IPS-15b (cell line): ENCODE data around the gene SLC25A29.
A peak's percentile ranks its signal among the peaks of the same experiment; 100 is the strongest.
"Not testable (repeated sequence)": the region's sequence is repeated elsewhere in the genome, so short reads cannot be mapped to it uniquely, and the experiment has no call there.

ENCODE experiments used
- H3K27me3 ChIP-seq: one replicate; pipeline ENCODE4 v1.6.1; 2013; ENCODE audit warnings: low read length; ENCODE audit not compliant: control insufficient read depth, insufficient read depth
- H3K36me3 ChIP-seq: one replicate; pipeline ENCODE4 v1.6.1; 2013; ENCODE audit warnings: low read length; ENCODE audit not compliant: control insufficient read depth, insufficient read depth
- H3K4me1 ChIP-seq: one replicate; pipeline ENCODE4 v1.6.1; 2013; ENCODE audit warnings: mild to moderate bottlenecking, low read length; ENCODE audit not compliant: control insufficient read depth, insufficient read depth
- H3K4me3 ChIP-seq: one replicate; pipeline ENCODE4 v1.5.1; 2013; ENCODE audit warnings: low read depth, low read length
- H3K9ac ChIP-seq: one replicate; pipeline ENCODE4 v1.6.1; 2013; ENCODE audit warnings: low read depth, mild to moderate bottlenecking, low read length
- H3K9me3 ChIP-seq: one replicate; pipeline ENCODE4 v1.6.1; 2013; ENCODE audit warnings: mild to moderate bottlenecking, low read length; ENCODE audit not compliant: control insufficient read depth, insufficient read depth

The SLC25A29 gene

DNA sequence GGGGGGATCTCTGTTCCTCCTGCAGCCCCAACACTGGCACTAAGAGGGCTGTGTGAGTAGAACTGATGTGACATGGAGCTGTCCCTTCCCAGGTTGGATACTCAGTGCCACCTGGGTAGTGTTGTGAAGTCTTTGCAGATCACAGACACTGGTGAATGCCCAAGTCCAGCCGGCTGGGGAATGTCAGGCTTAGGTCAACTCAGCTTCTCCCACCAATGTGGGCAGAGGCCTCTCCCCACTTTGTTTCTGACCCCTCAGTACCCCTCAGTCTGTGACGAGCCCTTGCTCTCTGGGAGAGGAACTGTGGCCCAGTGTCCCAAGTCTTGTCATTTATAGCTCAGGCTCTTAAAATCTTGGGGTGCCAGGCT, 11.3 kb downstream of the SLC25A29 start:
- Histone ChIP-seq H3K9me3 (no peaks in the 10 kb centered on the region), H3K4me3 (no peak overlapping the region), H3K27me3 (no peaks in the 10 kb centered on the region), H3K36me3 (peaks cover 50% of the 10 kb centered on the region), H3K4me1 (no peaks in the 10 kb centered on the region), H3K9ac (no peak overlapping the region)

GRCh38 chr14:100294213-100294962, 11.9 kb downstream of the SLC25A29 start:
- no peak overlapping the region for H3K4me3 ChIP-seq
- H3K36me3 ChIP-seq, result peaks cover 50% of the 10 kb centered on the region
- H3K9ac ChIP-seq, result no peak overlapping the region
- H3K27me3 ChIP-seq, result no peaks in the 10 kb centered on the region
- no peaks in the 10 kb centered on the region for H3K4me1 ChIP-seq
- no peaks in the 10 kb centered on the region for H3K9me3 ChIP-seq

DNA sequence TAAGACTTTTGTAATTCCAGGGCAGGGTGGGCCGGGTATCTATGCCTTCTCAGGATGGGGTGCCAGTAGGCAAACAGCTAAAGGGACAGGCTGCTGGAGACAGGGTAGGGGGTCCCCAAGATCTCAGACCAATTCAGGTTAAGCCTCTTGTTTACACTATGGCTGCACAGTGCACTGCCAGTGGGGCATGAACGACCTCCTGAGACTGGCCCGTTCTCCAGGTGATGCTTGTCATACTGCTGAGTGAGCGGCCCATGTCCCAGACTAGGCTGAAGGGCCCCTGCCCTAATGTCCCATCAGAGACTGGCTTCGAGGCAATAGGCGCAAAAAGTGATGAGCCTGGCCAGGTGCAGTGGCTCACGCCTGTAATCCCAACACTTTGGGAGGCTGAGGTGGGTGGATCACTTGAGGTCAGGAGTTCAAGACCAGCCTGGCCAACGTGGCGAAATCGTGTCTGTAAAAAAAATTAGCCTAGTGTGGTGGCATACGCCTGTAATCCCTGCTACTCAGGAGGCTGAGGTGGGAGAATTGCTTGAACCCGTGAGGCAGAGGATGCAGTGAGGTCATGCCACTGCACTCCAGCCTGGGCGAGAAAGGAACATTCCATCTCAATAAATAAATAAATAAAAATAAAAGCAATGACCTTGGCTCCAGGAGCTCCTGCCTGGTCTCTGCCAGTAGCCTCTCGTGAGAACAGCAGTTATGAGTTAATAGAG, 12.6 kb downstream of the SLC25A29 start:
- H3K4me1 ChIP-seq, result no peaks in the 10 kb centered on the region
- no peak overlapping the region for H3K4me3 ChIP-seq
- H3K27me3 ChIP-seq, result no peaks in the 10 kb centered on the region
- peaks cover 49% of the 10 kb centered on the region for H3K36me3 ChIP-seq
- no peaks in the 10 kb centered on the region for H3K9me3 ChIP-seq
- no peak overlapping the region for H3K9ac ChIP-seq

DNA sequence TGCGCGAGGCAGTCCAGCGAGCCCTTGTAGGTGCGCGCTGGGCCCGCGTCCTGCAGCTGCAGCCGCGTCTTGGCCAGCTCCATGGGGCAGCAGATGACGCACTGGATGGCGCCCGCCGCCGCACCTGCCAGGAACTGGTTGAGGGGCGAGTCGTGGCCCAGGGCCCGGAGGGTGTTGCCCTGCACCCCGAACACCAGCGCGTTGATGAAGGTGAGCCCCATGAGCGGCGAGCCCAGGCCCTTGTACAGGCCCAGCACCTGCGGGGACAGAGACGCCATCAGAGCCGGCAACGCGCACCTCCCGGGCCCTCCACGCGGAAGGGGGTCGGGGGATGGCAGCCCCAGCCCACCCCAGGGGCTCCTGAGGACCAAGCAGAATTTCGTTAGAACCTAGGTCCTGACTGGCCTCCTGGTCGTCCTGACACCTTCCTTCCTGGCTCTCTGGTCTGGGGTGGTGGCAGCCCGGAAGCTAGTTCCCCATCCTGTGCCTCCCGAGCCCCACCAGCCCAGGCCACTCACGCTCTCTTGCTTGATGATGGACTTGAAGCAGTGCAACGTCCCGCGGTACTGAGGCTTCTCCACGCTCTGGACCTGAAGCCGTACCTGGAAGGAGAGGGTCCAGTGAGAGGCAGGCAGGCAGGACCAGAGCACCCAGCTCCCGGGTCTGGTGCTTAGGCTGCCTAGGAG, 13.3 kb downstream of the SLC25A29 start:
- no peaks in the 10 kb centered on the region for H3K9me3 ChIP-seq
- no peak overlapping the region for H3K9ac ChIP-seq
- no peak overlapping the region for H3K4me3 ChIP-seq
- peaks cover 47% of the 10 kb centered on the region for H3K36me3 ChIP-seq
- no peaks in the 10 kb centered on the region for H3K27me3 ChIP-seq
- no peaks in the 10 kb centered on the region for H3K4me1 ChIP-seq

- Histone ChIP-seq H3K36me3 (peaks cover 44% of the 10 kb centered on the region), H3K9me3 (no peaks in the 10 kb centered on the region), H3K4me1 (no peaks in the 10 kb centered on the region), H3K27me3 (no peaks in the 10 kb centered on the region), H3K4me3 (no peak overlapping the region), H3K9ac (no peak overlapping the region)
Observed at GRCh38 chr14:100292301-100292775, 13.9 kb downstream of the SLC25A29 start.

DNA sequence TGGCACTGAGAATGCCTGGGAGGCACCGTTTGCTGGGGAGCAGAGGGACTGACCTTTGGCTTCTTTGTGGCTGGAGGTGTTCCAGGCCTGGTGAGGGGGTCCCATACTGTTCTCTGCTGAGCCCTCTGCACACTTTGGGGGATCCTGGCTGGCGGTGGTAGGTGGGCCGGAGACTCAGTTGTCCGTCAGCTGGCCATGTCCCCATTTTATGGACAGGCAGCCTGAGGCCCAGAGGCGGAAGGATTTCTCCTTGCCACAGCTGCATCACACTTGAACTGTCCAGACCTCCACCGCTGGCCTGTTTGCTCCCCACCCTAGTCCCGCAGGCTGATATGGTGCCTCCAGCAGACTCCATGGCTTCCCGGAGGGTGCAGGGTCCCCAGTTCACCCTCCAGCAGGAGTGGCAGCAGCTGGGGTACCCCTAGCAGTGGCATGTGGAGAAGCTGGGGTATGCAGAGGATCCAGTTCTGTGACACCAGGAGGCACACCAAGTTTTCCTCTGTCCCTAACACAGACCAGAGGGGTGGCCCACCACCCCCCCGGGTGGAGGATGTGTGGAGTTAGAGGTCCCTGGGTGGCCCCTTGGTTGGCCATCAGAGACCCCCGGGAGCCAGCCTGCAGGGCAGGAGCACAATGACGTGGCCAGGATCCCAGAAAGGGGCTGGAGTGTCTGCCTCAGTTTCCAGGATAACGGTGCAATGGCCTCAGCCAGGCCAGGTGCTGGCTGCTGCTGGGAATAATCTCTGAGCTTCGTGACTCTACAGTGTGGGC, 14.8 kb downstream of the SLC25A29 start:
- Histone ChIP-seq H3K4me3 (no peak overlapping the region), H3K27me3 (no peaks in the 10 kb centered on the region), H3K9ac (no peak overlapping the region), H3K4me1 (no peaks in the 10 kb centered on the region), H3K36me3 (peaks cover 38% of the 10 kb centered on the region), H3K9me3 (no peaks in the 10 kb centered on the region)

DNA sequence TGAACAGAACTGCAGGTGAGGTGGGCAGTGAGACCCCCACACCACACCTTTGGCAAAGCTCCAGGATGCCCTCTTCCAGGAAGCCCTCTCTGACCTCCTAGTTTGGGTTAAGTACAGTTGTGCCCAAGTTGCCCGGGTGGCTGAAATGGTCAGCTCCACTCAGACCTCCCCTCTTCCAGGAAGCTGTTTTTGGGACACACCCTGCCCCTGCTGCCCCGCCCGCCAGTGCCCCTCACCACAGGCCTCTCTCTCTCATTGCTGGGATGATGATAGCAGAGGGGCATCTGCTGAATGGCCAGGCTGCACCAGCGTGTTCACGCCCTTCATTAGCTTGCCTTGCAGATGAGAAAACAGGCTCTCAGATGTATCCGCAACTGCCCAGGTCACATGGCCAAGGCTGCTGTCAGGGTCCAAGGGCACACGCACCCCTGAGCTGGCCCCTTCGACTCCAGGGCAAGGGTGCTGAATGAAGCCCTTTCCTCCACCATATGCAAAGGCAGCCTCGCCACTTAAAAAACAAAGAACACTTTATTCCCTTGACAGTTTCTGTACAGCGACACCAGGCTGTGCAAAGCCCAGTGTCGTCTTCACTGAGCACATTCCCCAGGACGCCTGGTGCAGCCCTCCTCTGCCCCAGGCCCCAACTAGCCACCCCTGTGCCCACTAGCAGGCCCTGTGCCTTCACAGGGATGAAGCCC, 15.5 kb downstream of the SLC25A29 start:
- Histone ChIP-seq H3K4me3 (no peak overlapping the region), H3K9ac (no peak overlapping the region), H3K9me3 (no peaks in the 10 kb centered on the region), H3K4me1 (no peaks in the 10 kb centered on the region), H3K27me3 (no peaks in the 10 kb centered on the region), H3K36me3 (peaks cover 38% of the 10 kb centered on the region)

GRCh38 chr14:100289916-100290606, 16.2 kb downstream of the SLC25A29 start:
- Histone ChIP-seq H3K9me3 (no peaks in the 10 kb centered on the region), H3K9ac (no peak overlapping the region), H3K27me3 (no peaks in the 10 kb centered on the region), H3K4me3 (no peak overlapping the region), H3K36me3 (peaks cover 38% of the 10 kb centered on the region), H3K4me1 (no peaks in the 10 kb centered on the region)

GRCh38 chr14:100288382-100289185, 17.7 kb downstream of the SLC25A29 start:
- H3K36me3 ChIP-seq, result peaks cover 36% of the 10 kb centered on the region
- no peak overlapping the region for H3K4me3 ChIP-seq
- H3K9me3 ChIP-seq, result no peaks in the 10 kb centered on the region
- peak overlapping the region; percentile 24 for H3K9ac ChIP-seq
- peaks cover 6% of the 10 kb centered on the region for H3K4me1 ChIP-seq
- no peaks in the 10 kb centered on the region for H3K27me3 ChIP-seq

DNA sequence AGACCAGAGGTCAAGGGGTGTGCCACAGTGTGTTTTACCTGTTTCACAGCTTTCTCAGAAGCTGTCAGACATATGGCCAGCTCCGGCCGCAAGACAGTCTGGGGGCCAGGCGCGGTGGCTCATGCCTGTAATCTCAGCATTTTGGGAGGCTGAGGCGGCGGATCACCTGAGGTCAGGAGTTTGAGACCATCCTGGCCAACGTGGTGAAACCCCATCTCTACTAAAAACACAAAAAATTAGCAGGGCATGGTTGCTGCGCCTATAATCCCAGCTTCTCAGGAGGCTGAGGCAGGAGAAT, 18.3 kb downstream of the SLC25A29 start:
- peaks cover 31% of the 10 kb centered on the region for H3K36me3 ChIP-seq
- H3K9me3 ChIP-seq, H3K4me1 ChIP-seq, H3K4me3 ChIP-seq, H3K9ac ChIP-seq, H3K27me3 ChIP-seq: not testable (repeated sequence)
